ENCODE results near the gene SEC16A. TPM values are rescaled to one million over a fixed set of nuclear protein-coding genes. Genes with fewer than 3 reads are reported as not detected.

SEC16A gene
- total RNA-seq, 2 experiments from 2014 or later = 23.7 to 60.1 TPM

GRCh38 chr9:136527721-136528710 lies 45.2 kb upstream of the SEC16A start:
- ChIA-PET CTCF (ENCODE audit: unreplicated experiment) (no interaction called here), POLR2A (no interaction called here)
- Histone ChIP-seq H3K4me3 (ENCODE audit: low read depth, low read length, poor library complexity, severe bottlenecking) (no peak overlapping the region), H2AFZ (ENCODE audit: low read length) (no peak overlapping the region), H4K20me1 (ENCODE audit: insufficient read depth, low read length) (peaks cover 3% of the 10 kb centered on the region; the same call in 1 of the 2 replicates), H3K36me3 (ENCODE audit: insufficient read depth, low read length) (no peaks in the 10 kb centered on the region), H3K9me2 (ENCODE audit: insufficient read depth, low read length) (no peaks in the 10 kb centered on the region), H3K4me1 (ENCODE audit: insufficient read depth, low read length, poor library complexity, severe bottlenecking) (peaks cover 16% of the 10 kb centered on the region), H3K4me2 (ENCODE audit: low read length) (no peak overlapping the region), H3K27ac (ENCODE audit: low read depth, low read length, poor library complexity, severe bottlenecking) (no peak overlapping the region), H3K9me3 (ENCODE audit: low read length) (no peaks in the 10 kb centered on the region), H3K79me2 (ENCODE audit: insufficient read depth, low read depth, low read length) (no peaks in the 10 kb centered on the region)
- no TSS peak for BruUV-seq (replicated peaks)
- TF ChIP-seq CTCF (conservative IDR thresholded peaks at IDR 0.05; ENCODE audit: low read length) (no peak), EZH2phosphoT487 (IDR thresholded peaks at IDR 0.05; ENCODE audit: borderline replicate concordance, low read depth, low read length) (no peak)
- intact Hi-C loops (cut with micrococcal nuclease; ENCODE audit: unreplicated experiment) = no loop called here
- no peak for DNase-seq (ENCODE audit: low spot score)

DNA sequence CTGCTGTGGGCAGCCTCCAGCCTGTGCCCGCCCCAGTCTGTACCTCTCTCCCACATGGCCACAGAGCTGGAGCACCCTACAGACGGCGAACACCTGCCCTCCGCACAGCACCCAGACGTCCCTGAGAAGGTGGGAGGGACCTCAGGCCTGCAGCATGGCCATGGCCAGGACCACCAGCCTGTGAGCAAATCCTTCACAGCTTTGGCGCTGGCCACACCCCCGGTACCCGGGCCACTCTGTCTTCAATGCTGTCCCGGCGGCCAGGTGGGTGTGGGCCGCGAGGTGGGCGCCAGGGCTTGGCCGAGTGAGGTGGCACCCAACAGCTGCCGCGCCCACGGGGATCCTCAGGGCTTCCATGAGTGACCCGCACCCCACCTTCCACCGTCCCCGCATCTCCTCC lies 44.3 kb upstream of the SEC16A start:
- no peaks in the 10 kb centered on the region for H3K79me2 ChIP-seq (ENCODE audit: insufficient read depth, low read depth, low read length)
- no TSS peak for BruUV-seq (replicated peaks)
- no peak overlapping the region for H3K27ac ChIP-seq (ENCODE audit: low read depth, low read length, poor library complexity, severe bottlenecking)
- CTCF ChIA-PET (ENCODE audit: unreplicated experiment) = no interaction called here
- DNase-seq (ENCODE audit: low spot score) = no peak
- no peaks in the 10 kb centered on the region for H3K9me2 ChIP-seq (ENCODE audit: insufficient read depth, low read length)
- H3K36me3 ChIP-seq (ENCODE audit: insufficient read depth, low read length) = no peaks in the 10 kb centered on the region
- intact Hi-C loops (cut with micrococcal nuclease; ENCODE audit: unreplicated experiment) = no loop called here
- no peak overlapping the region for H3K4me2 ChIP-seq (ENCODE audit: low read length)
- POLR2A ChIA-PET = no interaction called here
- no peak overlapping the region for H2AFZ ChIP-seq (ENCODE audit: low read length)
- no peak for TF ChIP-seq CTCF (conservative IDR thresholded peaks at IDR 0.05; ENCODE audit: low read length)
- TF ChIP-seq EZH2phosphoT487 (IDR thresholded peaks at IDR 0.05; ENCODE audit: borderline replicate concordance, low read depth, low read length) = no peak
- peaks cover 16% of the 10 kb centered on the region for H3K4me1 ChIP-seq (ENCODE audit: insufficient read depth, low read length, poor library complexity, severe bottlenecking)
- no peaks in the 10 kb centered on the region; the same call in 1 of the 2 replicates for H4K20me1 ChIP-seq (ENCODE audit: insufficient read depth, low read length)
- H3K4me3 ChIP-seq (ENCODE audit: low read depth, low read length, poor library complexity, severe bottlenecking) = no peak overlapping the region
- no peaks in the 10 kb centered on the region for H3K9me3 ChIP-seq (ENCODE audit: low read length)

GRCh38 chr9:136526625-136527066 lies 43.8 kb upstream of the SEC16A start:
- POLR2A ChIA-PET = no interaction called here
- no peaks in the 10 kb centered on the region for H3K79me2 ChIP-seq (ENCODE audit: insufficient read depth, low read depth, low read length)
- intact Hi-C loops (cut with micrococcal nuclease; ENCODE audit: unreplicated experiment) = no loop called here

More at GRCh38 chr9:136526625-136527066, 43.8 kb upstream of the SEC16A start:
- no peaks in the 10 kb centered on the region for H3K36me3 ChIP-seq (ENCODE audit: insufficient read depth, low read length)
- no TSS peak for BruUV-seq (replicated peaks)
- H3K4me1 ChIP-seq (ENCODE audit: insufficient read depth, low read length, poor library complexity, severe bottlenecking) = peaks cover 16% of the 10 kb centered on the region
- TF ChIP-seq EZH2phosphoT487 (IDR thresholded peaks at IDR 0.05; ENCODE audit: borderline replicate concordance, low read depth, low read length) = no peak
- no peak for TF ChIP-seq CTCF (conservative IDR thresholded peaks at IDR 0.05; ENCODE audit: low read length)
- no peaks in the 10 kb centered on the region; the same call in 1 of the 2 replicates for H4K20me1 ChIP-seq (ENCODE audit: insufficient read depth, low read length)
- H3K27ac ChIP-seq (ENCODE audit: low read depth, low read length, poor library complexity, severe bottlenecking) = no peak overlapping the region
- H3K9me3 ChIP-seq (ENCODE audit: low read length) = no peaks in the 10 kb centered on the region
- no peak overlapping the region for H3K4me3 ChIP-seq (ENCODE audit: low read depth, low read length, poor library complexity, severe bottlenecking)
- CTCF ChIA-PET (ENCODE audit: unreplicated experiment) = no interaction called here
- no peak for DNase-seq (ENCODE audit: low spot score)
- no peak overlapping the region for H3K4me2 ChIP-seq (ENCODE audit: low read length)
- H3K9me2 ChIP-seq (ENCODE audit: insufficient read depth, low read length) = no peaks in the 10 kb centered on the region
- H2AFZ ChIP-seq (ENCODE audit: low read length) = no peak overlapping the region

Measured in OCI-LY7 (cell line).